Stimulated activated CD8-positive, alpha-beta memory T cell treated with anti-CD3 and anti-CD28 coated beads, Interleukin-15, amount 100 ng/mL, for 4 hours (primary cell): ENCODE measurements around the gene STK11.

Experiments used
- DNase-seq, 2 donors: peaks; one replicate each; pipeline ENCODE4 v3.0.0-alpha.2; 2020; ENCODE audit warnings: low read depth in 2 of 2

Gene STK11

DNA sequence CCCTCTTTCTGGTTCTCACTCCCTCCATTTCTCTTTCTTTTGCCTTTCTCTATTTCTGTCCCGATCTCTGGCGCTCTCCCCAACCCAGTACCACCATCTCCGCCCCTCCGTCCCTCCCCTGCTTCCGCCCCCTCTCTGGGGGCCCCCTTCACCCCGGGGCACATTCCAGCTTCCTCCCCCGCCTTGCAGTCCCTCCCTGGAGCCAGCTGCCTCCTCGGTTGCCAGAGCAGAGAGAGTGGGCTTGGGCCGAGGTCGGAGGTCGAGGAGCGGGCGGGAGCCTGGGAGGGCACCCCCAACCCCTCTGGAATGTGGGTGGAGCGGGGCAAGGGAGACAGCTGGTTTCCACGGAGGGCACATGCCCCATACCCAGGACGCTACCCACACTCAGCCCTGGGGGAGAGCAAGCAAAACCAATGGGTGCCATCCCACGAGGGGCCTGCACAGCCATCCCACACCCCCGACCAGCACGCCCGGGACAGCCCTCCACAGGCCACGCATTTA is 57.1 kb downstream of the STK11 start:
- DNase-seq: no peak

DNA sequence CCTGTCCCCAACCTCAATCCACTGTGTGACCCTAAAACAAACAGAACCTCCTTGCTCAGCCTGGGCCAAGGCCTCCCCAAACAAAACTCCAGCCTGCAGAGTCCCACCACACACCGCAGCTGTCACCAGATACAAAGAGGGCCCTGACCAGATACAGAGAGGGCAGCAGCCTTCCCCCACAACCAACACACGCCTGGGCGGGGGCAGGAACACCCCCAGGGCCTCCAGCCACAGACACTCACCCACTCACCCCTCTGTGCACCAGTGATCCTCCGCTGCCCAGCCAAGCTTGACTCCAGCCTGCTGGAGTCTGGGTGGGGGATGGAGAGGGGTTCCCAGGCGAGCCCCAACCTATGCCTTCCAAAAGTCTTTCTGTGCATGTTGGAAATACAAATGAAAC is 57.6 kb downstream of the STK11 start:
- DNase-seq: no peak

DNA sequence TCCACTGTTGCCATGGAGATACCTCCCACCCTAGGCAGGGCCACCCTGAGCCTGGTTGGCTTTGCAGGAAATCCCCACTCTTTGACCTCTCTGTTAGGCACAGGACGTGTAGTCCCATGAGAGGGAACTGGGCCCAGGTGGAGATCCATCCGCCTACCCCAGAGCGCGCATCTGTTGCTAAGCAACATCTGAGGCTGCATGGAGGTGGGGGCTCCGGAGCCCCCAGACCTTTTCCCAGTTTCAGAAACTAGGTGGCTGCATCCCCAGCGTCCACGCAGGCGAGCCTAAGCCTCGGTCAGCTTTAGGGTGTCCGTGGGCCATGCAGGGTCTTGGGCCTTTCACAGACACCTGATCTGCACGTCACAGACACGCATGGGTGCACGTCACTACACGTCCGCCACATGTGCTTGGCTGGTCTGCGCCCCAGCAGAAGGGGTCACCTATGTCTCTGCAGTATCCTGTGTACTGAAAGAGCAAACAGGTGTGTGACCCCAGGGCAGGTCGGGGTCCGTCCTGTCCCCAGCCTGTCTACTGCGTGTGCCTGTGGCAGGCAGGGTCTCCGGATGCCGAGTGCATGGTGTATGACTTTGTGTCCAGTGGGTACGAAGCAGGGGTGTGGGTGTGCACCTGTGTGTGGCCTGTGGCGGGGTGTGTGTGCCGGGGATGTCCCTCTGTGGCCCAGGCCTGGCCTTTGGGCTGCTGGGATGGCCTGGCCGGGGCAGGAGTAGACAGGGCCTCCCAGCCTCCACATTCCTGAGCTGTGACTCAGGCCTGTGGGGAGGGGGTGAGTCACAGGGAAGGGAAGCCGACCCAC is 59.4 kb downstream of the STK11 start:
- DNase-seq: no peak

DNA sequence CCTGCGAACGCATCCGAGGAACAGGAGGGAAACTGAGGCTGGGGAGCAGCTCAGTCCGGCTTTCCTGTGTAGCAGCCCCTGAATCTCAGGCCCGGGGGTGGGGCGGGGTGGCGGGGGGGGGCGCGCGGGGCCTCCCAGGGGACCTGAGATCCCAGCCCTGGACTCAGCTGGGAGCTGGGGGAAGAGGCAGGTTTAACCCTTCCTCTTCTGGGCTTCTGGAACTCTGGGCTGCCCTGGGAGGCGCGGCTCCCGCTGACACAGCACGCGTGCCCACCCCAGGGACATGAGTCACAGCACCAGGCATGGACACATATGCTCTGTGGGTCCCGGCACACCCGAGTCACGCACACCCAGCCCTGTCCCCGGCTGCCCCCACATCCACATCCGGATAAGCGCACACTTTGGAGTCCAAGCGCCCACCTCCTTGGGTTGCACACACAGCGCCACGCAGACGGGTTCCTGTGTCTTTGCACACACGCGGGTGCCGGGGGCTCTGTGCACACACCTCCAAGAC is 60.1 kb downstream of the STK11 start:
- no peak for DNase-seq

- DNase-seq: peak; percentile 67 to 78
Measured at GRCh38 chr19:1266129-1266915, 60.7 kb downstream of the STK11 start.

DNA sequence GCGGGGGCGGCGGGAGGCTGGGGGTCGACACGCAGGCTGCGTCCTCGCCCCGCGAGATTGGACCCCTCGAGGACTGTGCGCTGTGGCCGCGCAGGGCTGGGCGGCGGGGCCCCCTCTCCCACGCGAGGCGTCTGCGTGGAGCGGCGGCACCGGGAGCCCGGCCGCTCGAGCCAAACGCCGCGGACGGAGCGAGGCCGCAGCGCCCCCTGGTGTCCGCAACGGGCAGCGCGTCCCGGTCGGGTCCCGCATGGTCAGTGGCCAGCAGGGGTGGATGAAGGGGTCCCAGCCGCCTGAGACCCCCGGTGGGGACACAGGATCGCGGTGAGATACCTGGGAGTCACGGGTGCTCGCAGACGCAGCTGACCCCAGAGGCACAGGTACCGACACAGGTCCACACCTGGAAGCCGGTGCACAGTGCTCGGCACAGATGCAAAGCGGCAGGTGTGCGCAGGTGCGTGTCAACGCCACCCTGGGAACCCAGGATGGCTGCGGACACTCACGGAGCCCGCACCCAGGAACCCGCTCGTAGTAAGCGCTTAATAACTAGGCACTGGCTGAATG is 61.4 kb downstream of the STK11 start:
- DNase-seq: no peak

DNA sequence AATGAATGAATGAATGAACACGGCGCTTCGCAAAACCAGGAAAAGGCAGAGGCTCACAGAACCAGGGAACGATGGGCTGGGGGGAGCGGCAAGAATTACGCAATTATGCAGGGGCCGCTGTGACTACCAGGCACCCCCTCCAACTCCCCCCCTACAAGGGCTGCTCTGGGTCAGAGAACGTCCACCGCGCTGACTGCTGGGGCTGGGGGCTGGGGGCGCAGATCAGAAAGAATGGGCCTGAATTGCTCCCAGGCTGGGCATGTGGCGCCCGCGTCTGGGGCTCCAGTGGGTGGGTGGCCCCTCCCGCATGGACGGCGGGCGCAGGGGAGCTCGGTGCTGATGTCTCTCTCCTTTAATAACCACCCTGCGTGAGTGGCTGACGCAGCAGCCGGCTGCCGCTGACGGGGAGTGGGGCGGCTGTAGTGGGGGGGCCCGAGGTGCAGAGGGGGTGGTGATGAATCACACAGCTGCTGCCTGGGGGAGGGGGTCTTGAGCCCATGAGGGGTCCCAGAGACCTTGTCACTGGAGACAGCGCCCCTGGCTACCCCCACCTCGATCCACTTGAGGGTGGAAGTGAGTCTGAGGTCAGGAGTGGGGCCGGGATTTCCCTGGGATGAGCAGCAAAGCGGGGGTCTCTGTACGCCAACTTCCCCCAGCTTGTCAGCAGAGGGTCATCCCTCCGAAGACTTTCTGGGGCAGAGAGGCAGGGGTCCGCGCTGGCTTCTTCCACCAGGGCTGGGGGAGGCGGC is 62.1 kb downstream of the STK11 start:
- no peak for DNase-seq

DNA sequence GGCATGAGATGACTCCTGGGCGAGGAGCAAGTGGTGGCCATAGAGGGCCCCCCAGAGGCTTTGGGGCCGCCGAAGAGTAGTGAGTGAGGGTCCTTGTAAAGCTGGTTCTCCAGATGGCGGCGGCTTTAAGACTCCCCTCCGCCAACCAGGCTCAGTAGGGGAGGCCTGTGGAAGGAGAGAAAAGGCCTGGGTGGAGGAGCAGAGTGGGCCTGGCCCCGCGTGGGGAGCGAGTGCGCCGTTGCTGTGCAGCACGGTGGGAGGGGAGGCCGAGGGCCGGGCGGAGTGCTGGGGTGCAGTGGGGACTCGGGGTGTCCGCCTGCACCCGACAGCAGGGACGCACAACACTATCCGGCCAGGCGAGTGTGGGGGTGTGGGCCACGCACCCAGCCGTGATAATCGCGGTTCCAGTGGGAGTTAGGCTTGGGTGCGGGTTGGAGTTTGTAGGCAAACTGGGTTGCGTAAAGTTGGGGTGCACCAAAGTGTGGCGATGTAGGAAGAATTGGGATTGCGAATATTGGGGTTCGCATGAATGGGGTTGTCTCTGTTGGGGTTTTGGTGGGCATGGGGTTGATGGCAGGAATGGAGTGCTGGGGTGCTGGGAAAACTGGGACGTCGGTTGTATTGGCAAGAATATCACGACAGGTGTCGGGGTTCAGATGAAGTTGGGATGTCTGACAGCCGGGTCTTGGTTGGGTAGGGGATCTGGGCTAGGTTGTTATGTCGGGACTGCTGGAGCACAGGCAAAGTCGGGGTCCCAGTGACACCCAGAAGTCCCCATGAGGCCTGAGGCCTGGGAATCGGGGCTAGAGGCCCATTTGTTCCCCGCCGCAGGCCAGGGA is 62.9 kb downstream of the STK11 start:
- DNase-seq: no peak

- peak; percentile 99 for DNase-seq
Measured at GRCh38 chr19:1269065-1269477, 63.5 kb downstream of the STK11 start, which contains the start of gene CIRBP. TSS of gene CIRBP (plus strand) at chr19:1269332. CDS start at chr19:1270934, 1,602 bp downstream.

GRCh38 chr19:1269478-1270212 is 64.1 kb downstream of the STK11 start:
- DNase-seq: peak; percentile 69 to 77

- no peak for DNase-seq
Measured at GRCh38 chr19:1270213-1270853, 64.8 kb downstream of the STK11 start.

DNA sequence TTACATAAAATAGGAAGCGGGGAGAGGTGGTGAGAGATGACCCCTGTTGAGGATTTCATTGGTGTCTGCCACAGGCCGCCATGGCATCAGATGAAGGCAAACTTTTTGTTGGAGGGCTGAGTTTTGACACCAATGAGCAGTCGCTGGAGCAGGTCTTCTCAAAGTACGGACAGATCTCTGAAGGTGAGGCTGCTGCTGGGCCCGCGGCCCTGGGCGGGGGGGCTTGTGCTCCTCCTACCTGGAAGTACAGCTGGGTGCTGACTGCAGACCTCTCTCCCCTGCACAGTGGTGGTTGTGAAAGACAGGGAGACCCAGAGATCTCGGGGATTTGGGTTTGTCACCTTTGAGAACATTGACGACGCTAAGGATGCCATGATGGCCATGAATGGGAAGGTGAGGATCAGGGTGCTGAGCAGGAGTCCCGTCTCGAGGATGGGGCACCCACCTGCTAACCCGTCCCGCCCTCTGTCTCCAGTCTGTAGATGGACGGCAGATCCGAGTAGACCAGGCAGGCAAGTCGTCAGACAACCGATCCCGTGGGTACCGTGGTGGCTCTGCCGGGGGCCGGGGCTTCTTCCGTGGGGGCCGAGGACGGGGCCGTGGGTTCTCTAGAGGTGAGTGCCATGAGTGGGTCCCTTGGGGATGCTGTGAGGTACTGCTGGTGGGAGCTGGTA is 65.4 kb downstream of the STK11 start:
- no peak for DNase-seq

DNA sequence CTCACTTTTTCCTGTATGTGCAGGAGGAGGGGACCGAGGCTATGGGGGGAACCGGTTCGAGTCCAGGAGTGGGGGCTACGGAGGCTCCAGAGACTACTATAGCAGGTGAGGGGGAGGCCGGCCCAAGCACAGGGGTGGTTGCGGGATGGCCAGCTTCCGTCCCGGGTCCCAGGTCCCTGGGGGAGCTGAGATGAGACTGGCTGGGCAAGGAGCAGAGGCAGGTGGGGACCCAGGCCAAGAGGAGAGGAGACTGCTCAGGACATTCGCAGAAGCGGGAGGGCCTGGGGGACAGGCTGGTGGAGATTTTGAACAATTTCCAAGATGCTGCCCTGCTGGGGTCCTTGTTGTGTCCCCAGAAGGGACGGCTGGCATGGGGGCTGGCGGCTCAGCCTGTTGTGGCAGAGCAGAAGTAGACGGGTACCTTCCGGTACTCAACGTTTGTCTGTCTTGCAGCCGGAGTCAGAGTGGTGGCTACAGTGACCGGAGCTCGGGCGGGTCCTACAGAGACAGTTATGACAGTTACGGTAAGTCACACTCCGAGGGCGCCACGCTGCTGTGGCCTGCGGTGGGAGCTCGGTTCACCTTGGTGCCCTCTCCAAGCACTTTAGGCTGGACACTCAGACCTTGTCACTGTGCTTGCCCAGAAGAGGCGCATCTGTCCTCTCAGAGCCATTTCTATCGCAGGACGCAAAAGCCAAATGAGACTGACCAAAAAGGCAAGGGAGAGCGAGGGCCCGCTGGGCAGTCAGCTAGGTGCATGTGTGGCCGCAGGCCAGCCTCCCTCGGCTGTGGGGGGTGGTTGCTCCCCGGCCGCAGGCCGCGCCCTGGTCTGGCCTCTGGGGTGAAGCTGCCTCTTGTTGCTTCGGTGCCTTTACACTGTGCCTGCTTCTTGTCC is 66.2 kb downstream of the STK11 start:
- no peak for DNase-seq

DNA sequence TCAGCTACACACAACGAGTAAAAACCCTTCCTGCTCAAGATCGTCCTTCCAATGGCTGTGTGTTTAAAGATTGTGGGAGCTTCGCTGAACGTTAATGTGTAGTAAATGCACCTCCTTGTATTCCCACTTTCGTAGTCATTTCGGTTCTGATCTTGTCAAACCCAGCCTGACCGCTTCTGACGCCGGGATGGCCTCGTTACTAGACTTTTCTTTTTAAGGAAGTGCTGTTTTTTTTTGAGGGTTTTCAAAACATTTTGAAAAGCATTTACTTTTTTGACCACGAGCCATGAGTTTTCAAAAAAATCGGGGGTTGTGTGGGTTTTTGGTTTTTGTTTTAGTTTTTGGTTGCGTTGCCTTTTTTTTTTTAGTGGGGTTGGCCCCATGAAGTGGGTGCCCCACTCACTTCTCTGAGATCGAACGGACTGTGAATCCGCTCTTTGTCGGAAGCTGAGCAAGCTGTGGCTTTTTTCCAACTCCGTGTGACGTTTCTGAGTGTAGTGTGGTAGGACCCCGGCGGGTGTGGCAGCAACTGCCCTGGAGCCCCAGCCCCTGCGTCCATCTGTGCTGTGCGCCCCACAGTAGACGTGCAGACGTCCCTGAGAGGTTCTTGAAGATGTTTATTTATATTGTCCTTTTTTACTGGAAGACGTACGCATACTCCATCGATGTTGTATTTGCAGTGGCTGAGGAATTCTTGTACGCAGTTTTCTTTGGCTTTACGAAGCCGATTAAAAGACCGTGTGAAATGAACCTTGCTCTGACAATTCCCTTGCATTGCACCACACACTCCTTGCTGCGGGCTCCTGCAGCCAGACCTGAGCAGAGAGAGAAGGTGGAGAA is 67.1 kb downstream of the STK11 start:
- no peak for DNase-seq

GRCh38 chr19:1273263-1274041 is 67.9 kb downstream of the STK11 start:
- DNase-seq: no peak
